OCI-LY1 (cell line): ENCODE measurements around the gene ZNF827.

ENCODE experiments used
- H2AFZ ChIP-seq: fragments of 200-600 bp; sonication (generic), shearing (Covaris generic); 2 replicates; pipeline ENCODE4 v1.6.0; 2014; ENCODE audit warnings: antibody characterized with exemption, mild to moderate bottlenecking, low read length
- H3F3A ChIP-seq: fragments of 200-600 bp; sonication (generic), shearing (Covaris generic); 2 replicates; pipeline ENCODE4 v1.6.0; 2014; ENCODE audit warnings: mild to moderate bottlenecking, antibody characterized with exemption, low read length, moderate library complexity; ENCODE audit not compliant: insufficient read depth
- H3K27ac ChIP-seq: fragments of 200-600 bp; sonication (generic); 2 replicates; pipeline ENCODE4 v1.5.1; 2014; ENCODE audit warnings: low read length, mixed run types, mild to moderate bottlenecking, low read depth; ENCODE audit not compliant: poor library complexity, severe bottlenecking
- H3K27me3 ChIP-seq: fragments of 200-600 bp; sonication (generic); 2 replicates; pipeline ENCODE4 v1.6.0; 2014; ENCODE audit warnings: antibody characterized with exemption, mild to moderate bottlenecking, low read length, moderate library complexity; ENCODE audit not compliant: insufficient read depth
- H3K36me3 ChIP-seq: fragments of 200-600 bp; sonication (generic); 2 replicates; pipeline ENCODE4 v1.6.1; 2014; ENCODE audit warnings: mild to moderate bottlenecking, antibody characterized with exemption, low read length, moderate library complexity, mixed read lengths; ENCODE audit not compliant: insufficient read depth
- H3K4me1 ChIP-seq: fragments of 200-600 bp; sonication (generic); 2 replicates; pipeline ENCODE4 v1.5.1; 2014; ENCODE audit warnings: mild to moderate bottlenecking, low read length, moderate library complexity; ENCODE audit not compliant: insufficient read depth, severe bottlenecking
- H3K4me2 ChIP-seq: fragments of 200-600 bp; sonication (generic), shearing (Covaris generic); 2 replicates; pipeline ENCODE4 v1.6.1; 2014; ENCODE audit warnings: low read length
- H3K4me3 ChIP-seq: fragments of 200-600 bp; sonication (generic); 2 replicates; pipeline ENCODE4 v1.5.1; 2014; ENCODE audit warnings: low read length, low read depth, mild to moderate bottlenecking, mixed read lengths; ENCODE audit not compliant: poor library complexity, severe bottlenecking
- H3K79me2 ChIP-seq: fragments of 200-600 bp; shearing (Covaris generic); 2 replicates; pipeline ENCODE4 v1.6.1; 2016; ENCODE audit warnings: mixed run types, low read length, mixed read lengths; ENCODE audit not compliant: insufficient read depth
- H3K9ac ChIP-seq: fragments of 200-600 bp; sonication (generic), shearing (Covaris generic); 2 replicates; pipeline ENCODE4 v1.6.1; 2014; ENCODE audit warnings: mild to moderate bottlenecking, low read length, mixed read lengths
- H3K9me2 ChIP-seq: fragments of 200-600 bp; sonication (generic), shearing (Covaris generic); 2 replicates; pipeline ENCODE4 v1.6.1; 2014; ENCODE audit warnings: low read depth, mild to moderate bottlenecking, low read length, mixed read lengths
- H3K9me3 ChIP-seq: fragments of 200-600 bp; shearing (Covaris generic); 2 replicates; pipeline ENCODE4 v1.6.1; 2014; ENCODE audit warnings: low read length, mixed read lengths
- H4K20me1 ChIP-seq: fragments of 200-600 bp; sonication (generic), shearing (Covaris generic); 2 replicates; pipeline ENCODE4 v1.6.0; 2016; ENCODE audit warnings: mild to moderate bottlenecking, low read length; ENCODE audit not compliant: insufficient read depth
- CTCF ChIP-seq: fragments of 200-600 bp; sonication (generic), shearing (Covaris generic); IDR thresholded peaks from 2 replicates; pipeline ENCODE4 v1.5.1; 2017; ENCODE audit warnings: mild to moderate bottlenecking, antibody characterized with exemption, low read length, moderate library complexity, mixed read lengths
- EZH2 ChIP-seq: fragments of 200-600 bp; sonication (generic), shearing (Covaris generic); IDR thresholded peaks from 2 replicates; pipeline ENCODE4 v1.8.0; 2017; ENCODE audit warnings: borderline replicate concordance, mixed run types, mild to moderate bottlenecking, antibody characterized with exemption, low read length, moderate library complexity, mixed read lengths

Gene ZNF827

GRCh38 chr4:145722561-145722960 is 216.1 kb downstream of the ZNF827 start:
- Histone ChIP-seq H3K4me1 (no peaks in the 10 kb centered on the region), H3K9ac (no peak overlapping the region), H3K4me2 (no peak overlapping the region), H3F3A (no peaks in the 10 kb centered on the region), H3K4me3 (no peak overlapping the region), H3K9me3 (no peaks in the 10 kb centered on the region), H3K9me2 (no peaks in the 10 kb centered on the region), H3K27me3 (no peaks in the 10 kb centered on the region), H3K79me2 (no peaks in the 10 kb centered on the region), H3K36me3 (no peaks in the 10 kb centered on the region), H3K27ac (no peak overlapping the region), H2AFZ (no peak overlapping the region), H4K20me1 (no peaks in the 10 kb centered on the region)
- TF ChIP-seq CTCF, result no peak
- TF ChIP-seq EZH2, result no peak

GRCh38 chr4:145720656-145721055 is 218.0 kb downstream of the ZNF827 start:
- Histone ChIP-seq H3K36me3 (no peaks in the 10 kb centered on the region), H3K9me2 (no peaks in the 10 kb centered on the region), H3K9ac (no peak overlapping the region), H3K9me3 (no peaks in the 10 kb centered on the region), H3K79me2 (no peaks in the 10 kb centered on the region), H2AFZ (no peak overlapping the region), H3K4me1 (no peaks in the 10 kb centered on the region), H3K27ac (no peak overlapping the region), H3K27me3 (no peaks in the 10 kb centered on the region; the same call in 1 of the 2 replicates), H3K4me3 (no peak overlapping the region), H3K4me2 (no peak overlapping the region), H4K20me1 (no peaks in the 10 kb centered on the region), H3F3A (no peaks in the 10 kb centered on the region)
- TF ChIP-seq CTCF (no peak), EZH2 (no peak)

GRCh38 chr4:145719752-145720624 is 218.6 kb downstream of the ZNF827 start:
- Histone ChIP-seq H3F3A (no peaks in the 10 kb centered on the region), H4K20me1 (no peaks in the 10 kb centered on the region), H3K36me3 (no peaks in the 10 kb centered on the region), H3K4me3 (no peak overlapping the region), H3K4me2 (peak overlapping the region; percentile 29; the same call in 1 of the 2 replicates), H3K4me1 (no peaks in the 10 kb centered on the region), H3K79me2 (no peaks in the 10 kb centered on the region), H3K9me3 (no peaks in the 10 kb centered on the region), H3K27ac (no peak overlapping the region), H3K27me3 (no peaks in the 10 kb centered on the region; the same call in 1 of the 2 replicates), H2AFZ (no peak overlapping the region), H3K9ac (no peak overlapping the region), H3K9me2 (no peaks in the 10 kb centered on the region)
- no peak for TF ChIP-seq CTCF
- TF ChIP-seq EZH2, result no peak
